ENCODE results near the gene ZNF277.

GRCh38 chr7:112197322-112197721 lies 9.2 kb upstream of the ZNF277 start:
- TF ChIP-seq RCOR1 (IDR thresholded peaks at IDR 0.05; ENCODE audit: low read depth, low read length): no peak
- TF ChIP-seq CTCF (IDR thresholded peaks at IDR 0.05): no peak
- TF ChIP-seq EP300 (IDR thresholded peaks at IDR 0.05): no peak
- TF ChIP-seq MYC (IDR thresholded peaks at IDR 0.05; ENCODE audit: borderline replicate concordance, low read length): no peak
- TF ChIP-seq E2F6 (IDR thresholded peaks at IDR 0.05; ENCODE audit: borderline replicate concordance, low read depth): no peak
- no peak for TF ChIP-seq ZNF302 (CRISPR knock-in tag; IDR thresholded peaks at IDR 0.05)
- TF ChIP-seq POLR2A (IDR thresholded peaks at IDR 0.05; ENCODE audit: low read length): no peak
- TF ChIP-seq SREBF2 (IDR thresholded peaks at IDR 0.05): no peak
